ENCODE measurements around the gene CDKN2D.
"Not testable (repeated sequence)": the region's sequence is repeated elsewhere in the genome, so short reads cannot be mapped to it uniquely, and the experiment has no call there.

CDKN2D gene

GRCh38 chr19:10550336-10550735, 18.4 kb downstream of the CDKN2D start:
- no peak overlapping the region for H3K9ac ChIP-seq (ENCODE audit: insufficient read length)
- peaks cover 38% of the 10 kb centered on the region for H3K36me3 ChIP-seq (ENCODE audit: insufficient read depth, low read length)
- H3K4me3 ChIP-seq = no peak overlapping the region
- no peak for DNase-seq (ENCODE audit: low read depth, low spot score)
- no peak for TF ChIP-seq FOXP2 (optimal IDR thresholded peaks at IDR 0.05; ENCODE audit: control extremely low read depth, extremely low read length, insufficient read depth)
- no peak for TF ChIP-seq EZH2 (IDR thresholded peaks at IDR 0.05)
- no peak for TF ChIP-seq POLR2AphosphoS5 (IDR thresholded peaks at IDR 0.05; ENCODE audit: borderline replicate concordance, low read depth, low read length)
- H3K9me3 ChIP-seq (ENCODE audit: low read depth, low read length) = no peaks in the 10 kb centered on the region
- no peak overlapping the region for H3K27ac ChIP-seq

GRCh38 chr19:10549733-10550132, 19.0 kb downstream of the CDKN2D start:
- DNase-seq (ENCODE audit: low read depth, low spot score) = no peak
- no peak overlapping the region for H3K4me3 ChIP-seq
- H3K36me3 ChIP-seq (ENCODE audit: insufficient read depth, low read length) = peaks cover 32% of the 10 kb centered on the region
- no peaks in the 10 kb centered on the region for H3K9me3 ChIP-seq (ENCODE audit: low read depth, low read length)
- no peak overlapping the region for H3K9ac ChIP-seq (ENCODE audit: insufficient read length)
- no peak overlapping the region for H3K27ac ChIP-seq
- no peak for TF ChIP-seq FOXP2 (optimal IDR thresholded peaks at IDR 0.05; ENCODE audit: control extremely low read depth, extremely low read length, insufficient read depth)
- TF ChIP-seq EZH2 (IDR thresholded peaks at IDR 0.05) = no peak
- no peak for TF ChIP-seq POLR2AphosphoS5 (IDR thresholded peaks at IDR 0.05; ENCODE audit: borderline replicate concordance, low read depth, low read length)

- TF ChIP-seq EZH2 (IDR thresholded peaks at IDR 0.05) (no peak), POLR2AphosphoS5 (IDR thresholded peaks at IDR 0.05; ENCODE audit: borderline replicate concordance, low read depth, low read length) (no peak), FOXP2 (optimal IDR thresholded peaks at IDR 0.05; ENCODE audit: control extremely low read depth, extremely low read length, insufficient read depth) (no peak)
- H3K4me3 ChIP-seq = no peak overlapping the region
- H3K9ac ChIP-seq (ENCODE audit: insufficient read length) = no peak overlapping the region
- no peak overlapping the region for H3K27ac ChIP-seq
- H3K36me3 ChIP-seq (ENCODE audit: insufficient read depth, low read length) = peaks cover 23% of the 10 kb centered on the region
- H3K9me3 ChIP-seq (ENCODE audit: low read depth, low read length) = no peaks in the 10 kb centered on the region
- no peak for DNase-seq (ENCODE audit: low read depth, low spot score)
Observed at GRCh38 chr19:10548746-10549276, 20.0 kb downstream of the CDKN2D start.

GRCh38 chr19:10546817-10547216, 22.0 kb downstream of the CDKN2D start:
- H3K4me3 ChIP-seq = no peak overlapping the region
- TF ChIP-seq FOXP2 (optimal IDR thresholded peaks at IDR 0.05; ENCODE audit: control extremely low read depth, extremely low read length, insufficient read depth) (no peak), EZH2 (IDR thresholded peaks at IDR 0.05) (no peak), POLR2AphosphoS5 (IDR thresholded peaks at IDR 0.05; ENCODE audit: borderline replicate concordance, low read depth, low read length) (no peak)
- no peak overlapping the region for H3K9ac ChIP-seq (ENCODE audit: insufficient read length)
- peaks cover 3% of the 10 kb centered on the region; the same call in 1 of the 2 replicates for H3K36me3 ChIP-seq (ENCODE audit: insufficient read depth, low read length)
- no peak for DNase-seq (ENCODE audit: low read depth, low spot score)
- H3K27ac ChIP-seq = no peak overlapping the region
- no peaks in the 10 kb centered on the region for H3K9me3 ChIP-seq (ENCODE audit: low read depth, low read length)

- H3K36me3 ChIP-seq (ENCODE audit: insufficient read depth, low read length) = no peaks in the 10 kb centered on the region; the same call in 1 of the 2 replicates
- H3K9me3 ChIP-seq (ENCODE audit: low read depth, low read length) = no peaks in the 10 kb centered on the region
- peak overlapping the region; percentile 82 for H3K4me3 ChIP-seq
- TF ChIP-seq FOXP2 (optimal IDR thresholded peaks at IDR 0.05; ENCODE audit: control extremely low read depth, extremely low read length, insufficient read depth) (no peak), EZH2 (IDR thresholded peaks at IDR 0.05) (no peak), POLR2AphosphoS5 (IDR thresholded peaks at IDR 0.05; ENCODE audit: borderline replicate concordance, low read depth, low read length) (no peak)
- no peak for DNase-seq (ENCODE audit: low read depth, low spot score)
- no peak overlapping the region for H3K27ac ChIP-seq
- H3K9ac ChIP-seq (ENCODE audit: insufficient read length) = peak overlapping the region; percentile 88
Observed at GRCh38 chr19:10544753-10545251, 24.0 kb downstream of the CDKN2D start.

GRCh38 chr19:10544242-10544752, 24.5 kb downstream of the CDKN2D start:
- no peak for DNase-seq (ENCODE audit: low read depth, low spot score)
- Histone ChIP-seq H3K9me3 (ENCODE audit: low read depth, low read length) (no peaks in the 10 kb centered on the region), H3K4me3 (peak overlapping the region; percentile 82), H3K9ac (ENCODE audit: insufficient read length) (peak overlapping the region; percentile 88), H3K36me3 (ENCODE audit: insufficient read depth, low read length) (no peaks in the 10 kb centered on the region; the same call in 1 of the 2 replicates), H3K27ac (no peak overlapping the region)
- no peak for TF ChIP-seq EZH2 (IDR thresholded peaks at IDR 0.05)
- no peak for TF ChIP-seq FOXP2 (optimal IDR thresholded peaks at IDR 0.05; ENCODE audit: control extremely low read depth, extremely low read length, insufficient read depth)
- TF ChIP-seq POLR2AphosphoS5 (IDR thresholded peaks at IDR 0.05; ENCODE audit: borderline replicate concordance, low read depth, low read length) = no peak

GRCh38 chr19:10543420-10544241, 25.1 kb downstream of the CDKN2D start, which contains the start of gene ATG4D:
Gene ATG4D (plus strand): TSS chr19:10543904. CDS start chr19:10544091, 187 bp downstream.
- peak; percentile 77 for TF ChIP-seq POLR2AphosphoS5 (IDR thresholded peaks at IDR 0.05; ENCODE audit: borderline replicate concordance, low read depth, low read length)
- TF ChIP-seq EZH2 (IDR thresholded peaks at IDR 0.05) = no peak
- no peak for TF ChIP-seq FOXP2 (optimal IDR thresholded peaks at IDR 0.05; ENCODE audit: control extremely low read depth, extremely low read length, insufficient read depth)
- DNase-seq (ENCODE audit: low read depth, low spot score) = no peak
- H3K27ac ChIP-seq = no peak within 1 kb of the TSS
- peak within 1 kb of the TSS; percentile 88 for H3K9ac ChIP-seq (ENCODE audit: insufficient read length)
- no peaks in the 10 kb centered on the region for H3K9me3 ChIP-seq (ENCODE audit: low read depth, low read length)
- H3K4me3 ChIP-seq = peak within 1 kb of the TSS; percentile 82
- no peaks in the 10 kb centered on the region; the same call in 1 of the 2 replicates for H3K36me3 ChIP-seq (ENCODE audit: insufficient read depth, low read length)

GRCh38 chr19:10543059-10543419, 25.7 kb downstream of the CDKN2D start:
- Histone ChIP-seq H3K36me3 (ENCODE audit: insufficient read depth, low read length) (no peaks in the 10 kb centered on the region; the same call in 1 of the 2 replicates), H3K4me3 (peak overlapping the region; percentile 82), H3K27ac (no peak overlapping the region), H3K9ac (ENCODE audit: insufficient read length) (no peak overlapping the region), H3K9me3 (ENCODE audit: low read depth, low read length) (no peaks in the 10 kb centered on the region)
- TF ChIP-seq EZH2 (IDR thresholded peaks at IDR 0.05) (no peak), FOXP2 (optimal IDR thresholded peaks at IDR 0.05; ENCODE audit: control extremely low read depth, extremely low read length, insufficient read depth) (no peak), POLR2AphosphoS5 (IDR thresholded peaks at IDR 0.05; ENCODE audit: borderline replicate concordance, low read depth, low read length) (no peak)
- no peak for DNase-seq (ENCODE audit: low read depth, low spot score)

GRCh38 chr19:10539016-10539415, 29.8 kb downstream of the CDKN2D start:
- H3K27ac ChIP-seq; DNase-seq (ENCODE audit: low read depth, low spot score); H3K36me3 ChIP-seq (ENCODE audit: insufficient read depth, low read length); H3K9ac ChIP-seq (ENCODE audit: insufficient read length); H3K9me3 ChIP-seq (ENCODE audit: low read depth, low read length); H3K4me3 ChIP-seq: not testable (repeated sequence)
